IPS-NIHi7 (cell line): ENCODE data around the gene CANT1.

Source experiments
- DNase-seq: peaks from one replicate; pipeline ENCODE4 v3.0.0; 2012; ENCODE audit warnings: mixed read lengths; ENCODE audit errors: extremely low spot score

The CANT1 gene

DNA sequence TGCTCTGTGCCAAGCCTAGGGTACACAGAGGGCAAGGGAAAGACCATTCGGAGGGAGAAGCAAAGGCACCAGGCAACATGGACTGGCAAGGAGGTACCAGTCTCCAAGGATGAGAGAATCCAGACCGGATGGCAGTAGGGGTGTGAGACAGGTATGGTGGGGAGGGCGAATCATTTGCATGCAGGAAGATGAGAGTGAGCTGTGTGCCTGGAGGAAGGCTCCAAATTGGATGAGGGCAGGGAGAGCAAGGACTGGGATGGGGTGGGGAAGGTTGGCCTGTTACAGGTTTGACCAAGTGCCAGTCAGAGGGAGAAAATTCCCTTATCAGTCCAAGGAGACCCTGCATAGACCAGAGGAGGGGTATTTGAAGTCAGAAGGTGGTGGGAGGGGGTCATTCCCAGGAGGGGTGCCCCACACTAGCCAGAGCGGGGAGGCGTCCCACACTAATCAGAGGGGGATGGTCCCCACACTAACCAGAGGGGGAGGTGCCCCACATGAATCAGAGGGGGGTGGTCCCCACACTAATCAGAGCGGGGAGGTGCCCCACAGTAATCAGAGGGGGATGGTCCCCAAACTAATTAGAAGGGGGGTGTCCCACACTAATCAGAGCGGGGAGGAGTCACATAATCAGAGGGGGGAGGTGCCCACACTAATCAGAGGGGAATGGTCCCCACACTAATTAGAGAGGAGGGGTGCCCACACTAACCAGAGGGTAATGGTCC, 737 bp downstream of the CANT1 start:
- no peak for DNase-seq

GRCh38 chr17:79007504-79008381, 1.8 kb downstream of the CANT1 start:
- no peak for DNase-seq

DNA sequence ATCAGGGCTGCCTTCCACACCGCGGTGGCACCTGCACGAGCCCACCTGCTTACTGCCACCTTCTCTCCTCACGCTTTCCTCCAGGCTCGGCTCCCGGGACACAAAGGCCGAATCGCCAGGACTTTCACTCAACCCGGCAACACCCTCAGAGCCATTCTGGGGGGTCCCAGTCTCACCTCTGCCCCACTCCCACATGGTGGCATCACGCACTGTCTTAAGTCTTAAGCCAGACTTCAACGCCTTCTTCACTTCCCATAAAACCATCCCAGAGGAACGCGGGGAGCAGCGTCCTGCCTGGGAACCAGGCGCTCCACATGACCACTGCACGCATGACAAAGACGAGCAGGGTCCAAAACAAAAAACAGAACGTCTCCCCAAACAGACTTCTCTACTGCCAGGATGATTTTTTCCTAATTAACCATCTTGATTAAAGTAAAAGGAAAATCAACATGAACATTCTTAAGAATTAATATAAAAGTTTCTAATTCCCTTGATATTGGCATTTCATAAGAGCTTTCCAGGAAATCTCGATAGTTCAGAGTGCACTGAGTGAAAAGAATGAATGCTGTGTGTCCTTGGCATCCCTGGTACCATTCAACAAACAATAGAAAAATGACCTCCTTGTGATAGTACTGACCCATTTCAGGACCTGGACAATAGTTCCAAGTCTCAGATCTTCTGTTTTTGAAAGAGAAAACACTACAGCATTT, 2.6 kb downstream of the CANT1 start:
- no peak for DNase-seq

- no peak for DNase-seq
These were observed 3.5 kb downstream of the CANT1 start for GRCh38 chr17:79006046-79006445.

DNA sequence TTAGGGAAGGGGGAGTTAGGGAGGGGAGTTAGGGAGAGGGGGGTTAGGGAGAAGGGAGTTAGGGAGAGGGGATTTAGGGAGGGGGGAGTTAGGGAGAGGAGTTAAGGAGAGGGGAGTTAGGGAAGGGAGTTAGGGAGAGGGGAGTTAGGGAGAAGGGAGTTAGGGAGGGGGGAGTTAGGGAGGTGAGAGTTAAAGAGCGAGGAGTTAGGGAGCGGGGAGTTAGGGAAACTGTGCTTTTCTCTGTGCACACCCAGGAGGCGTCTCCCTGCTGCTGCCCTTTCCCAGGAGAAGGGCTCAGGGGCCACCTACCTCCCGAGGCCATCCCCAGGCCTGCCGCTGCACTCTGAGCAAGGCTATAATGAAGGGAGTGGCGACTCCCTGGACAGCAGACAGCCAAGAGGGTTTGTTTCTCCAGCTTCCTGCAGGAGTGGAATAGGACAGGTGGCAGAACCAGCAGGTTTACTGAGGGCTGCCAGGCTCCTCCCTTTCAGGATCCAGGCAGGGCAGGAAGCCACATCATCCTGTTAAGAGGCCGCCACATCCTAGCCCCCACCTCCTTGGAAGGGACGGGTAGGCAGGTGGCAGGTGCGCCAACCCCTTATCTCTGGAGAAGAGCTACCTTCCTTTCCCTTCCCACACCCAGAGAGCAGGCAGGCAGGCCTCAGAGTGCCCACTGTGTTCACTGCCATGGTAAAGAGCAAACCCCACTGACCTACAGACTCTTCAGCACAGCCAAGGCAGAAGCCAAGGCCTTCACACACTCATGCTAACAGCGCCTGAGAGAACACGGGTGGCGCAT, 4.3 kb downstream of the CANT1 start:
- DNase-seq = no peak

GRCh38 chr17:79003661-79004411, 5.7 kb downstream of the CANT1 start:
- DNase-seq = no peak

DNA sequence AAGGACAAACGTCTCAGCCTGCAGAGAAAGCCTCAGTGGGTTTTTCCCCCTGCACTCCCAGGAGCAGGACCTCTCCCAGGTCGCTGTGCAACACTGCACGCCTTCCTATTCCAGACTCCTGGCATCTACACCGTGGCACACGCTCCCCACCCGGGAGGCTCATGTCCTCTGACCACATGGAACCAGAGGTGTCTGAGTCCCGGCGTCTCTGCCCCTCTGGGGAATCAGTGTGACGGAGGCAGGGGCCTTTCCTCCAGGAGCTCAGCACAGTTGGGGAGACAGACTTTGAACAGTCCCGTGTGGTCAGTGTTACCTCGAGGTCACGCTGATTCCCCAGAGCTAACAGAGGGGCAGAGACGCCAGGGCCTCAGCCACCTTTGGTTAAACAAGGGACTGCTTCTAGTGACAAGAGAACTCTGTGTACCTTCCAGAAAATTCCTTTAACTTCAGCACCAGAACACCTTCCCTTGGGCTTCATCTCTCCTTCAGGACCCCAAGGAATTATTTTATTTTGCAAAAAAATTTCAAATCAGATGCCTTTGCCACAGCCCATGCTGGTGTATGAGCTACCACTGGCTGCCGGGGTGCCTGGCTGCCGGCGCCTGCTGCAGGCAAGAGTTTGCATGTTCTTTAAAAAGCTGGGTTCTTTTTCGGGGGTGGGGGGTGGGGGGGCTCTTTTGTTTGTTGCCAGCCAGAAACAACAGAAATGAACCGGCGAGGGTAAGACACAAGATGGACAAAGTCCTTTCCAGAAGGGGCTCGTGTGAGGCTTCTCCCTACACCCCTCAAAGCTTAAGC, 6.6 kb downstream of the CANT1 start:
- no peak for DNase-seq

DNA sequence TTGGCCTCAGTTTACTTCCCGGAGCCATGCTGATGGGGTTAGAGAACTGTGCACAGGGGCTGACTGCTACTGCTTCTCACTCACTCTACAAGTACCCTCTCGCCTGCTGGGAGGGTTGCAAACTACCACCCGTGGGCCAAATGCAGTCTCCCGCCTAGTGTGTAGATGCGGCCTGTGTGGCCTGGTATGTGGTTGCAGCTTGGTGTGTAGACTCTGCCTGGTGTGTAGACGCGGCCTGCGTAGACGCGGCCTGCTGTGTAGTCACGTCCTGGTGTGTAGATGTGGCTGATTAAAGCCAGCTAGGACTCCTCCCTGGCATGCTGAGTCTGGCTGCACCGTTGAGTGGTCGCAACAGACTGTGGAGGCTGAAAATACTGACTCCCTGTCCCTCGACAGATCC, 7.3 kb downstream of the CANT1 start:
- DNase-seq = no peak

DNA sequence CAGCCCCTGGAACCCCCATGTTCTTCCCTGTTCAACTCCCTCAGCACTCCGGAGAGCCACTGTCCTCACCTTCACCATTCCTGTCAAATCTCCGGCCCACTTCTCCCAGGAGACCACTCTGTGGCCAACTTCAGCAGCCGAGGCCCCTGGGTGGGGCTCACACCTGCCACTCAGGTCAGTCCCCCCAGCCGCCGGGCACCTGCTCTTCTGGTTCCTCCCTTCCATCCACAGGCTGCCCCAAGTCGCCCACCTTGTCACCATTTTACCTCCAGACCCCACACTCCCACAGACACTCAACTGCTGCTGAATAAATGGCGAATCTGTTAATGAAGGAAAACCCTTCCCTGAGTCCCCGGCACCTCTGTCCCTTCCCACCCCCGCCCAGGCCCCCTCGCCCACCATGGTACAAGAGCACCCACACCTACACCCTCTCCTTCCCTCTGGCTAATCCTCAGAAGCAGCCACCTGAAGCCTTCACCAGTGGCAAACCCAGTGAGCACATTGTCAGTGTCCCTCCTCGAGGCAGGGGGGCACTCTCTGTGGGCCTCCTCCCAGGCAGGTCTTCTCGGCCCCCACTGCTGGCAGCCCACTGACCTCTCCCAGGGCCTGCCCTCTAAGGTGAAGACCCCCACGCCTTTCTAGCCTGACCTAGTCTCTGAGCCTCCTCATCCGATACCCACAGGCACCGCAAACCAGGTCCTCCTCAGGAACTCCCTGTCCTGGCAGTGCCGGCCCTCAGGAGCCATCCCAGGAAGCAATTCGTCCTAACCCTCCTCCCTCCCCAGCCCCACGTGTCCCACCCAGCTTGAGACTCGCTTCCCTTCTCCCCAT, 8.2 kb downstream of the CANT1 start:
- DNase-seq = no peak

DNA sequence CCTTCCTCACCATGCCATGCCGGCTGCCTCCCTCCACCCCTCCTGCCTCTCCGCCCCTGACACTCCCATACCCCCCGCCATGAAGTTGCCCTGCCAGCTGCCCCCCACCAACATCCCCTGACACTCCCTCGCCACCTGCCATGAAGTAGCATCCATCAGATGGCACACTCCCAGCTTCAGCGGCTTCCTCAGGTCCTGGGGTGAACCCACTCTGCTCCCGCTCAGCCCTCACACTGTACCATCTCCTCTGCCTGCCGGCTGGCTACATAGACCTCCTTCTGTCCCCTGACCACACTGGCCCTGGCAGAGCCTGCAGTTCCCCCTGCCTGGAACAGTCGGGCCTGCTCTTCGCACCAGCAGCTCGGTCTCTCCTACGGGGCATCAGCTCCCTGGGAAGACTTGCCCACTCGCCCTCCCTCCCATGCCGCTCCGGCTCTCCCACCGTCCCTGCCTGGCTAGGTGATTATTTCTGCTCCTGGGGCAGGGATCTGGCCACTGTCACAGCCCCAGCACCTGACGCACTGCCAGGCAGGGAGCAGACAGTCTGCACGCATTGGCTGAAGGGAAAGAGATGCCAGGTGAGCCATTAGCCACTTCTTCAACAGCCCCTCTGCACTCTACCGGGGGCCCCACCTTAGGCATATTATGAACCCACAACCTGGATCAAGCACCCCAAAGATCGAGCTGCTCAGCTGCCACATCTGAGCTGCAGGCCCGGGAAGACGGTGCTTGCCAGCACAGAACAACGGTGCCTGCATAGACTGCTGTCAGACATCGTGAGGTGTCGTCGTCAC, 9.0 kb downstream of the CANT1 start:
- DNase-seq = no peak

DNA sequence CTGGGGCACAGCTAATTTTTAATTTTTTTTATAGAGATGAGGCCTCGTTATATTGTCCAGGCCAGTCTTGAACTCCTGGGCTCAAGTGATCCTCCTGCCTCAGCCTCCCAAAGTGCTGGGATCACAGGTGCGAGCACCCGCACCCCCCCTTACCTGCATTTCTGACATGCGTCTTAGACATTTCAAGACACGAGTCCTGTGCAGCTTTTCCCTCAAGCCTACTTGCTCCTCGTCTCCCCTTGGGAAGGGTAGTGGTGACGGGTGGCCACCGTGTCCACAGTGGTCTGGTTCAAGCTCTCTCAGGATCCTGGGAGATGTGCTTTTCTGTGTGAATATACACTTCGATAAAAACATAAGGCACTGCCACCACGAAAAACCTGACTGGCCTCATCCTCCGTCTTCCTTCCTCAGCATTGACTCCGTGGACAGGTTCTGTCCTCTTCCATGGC, 9.6 kb downstream of the CANT1 start:
- DNase-seq = no peak

DNA sequence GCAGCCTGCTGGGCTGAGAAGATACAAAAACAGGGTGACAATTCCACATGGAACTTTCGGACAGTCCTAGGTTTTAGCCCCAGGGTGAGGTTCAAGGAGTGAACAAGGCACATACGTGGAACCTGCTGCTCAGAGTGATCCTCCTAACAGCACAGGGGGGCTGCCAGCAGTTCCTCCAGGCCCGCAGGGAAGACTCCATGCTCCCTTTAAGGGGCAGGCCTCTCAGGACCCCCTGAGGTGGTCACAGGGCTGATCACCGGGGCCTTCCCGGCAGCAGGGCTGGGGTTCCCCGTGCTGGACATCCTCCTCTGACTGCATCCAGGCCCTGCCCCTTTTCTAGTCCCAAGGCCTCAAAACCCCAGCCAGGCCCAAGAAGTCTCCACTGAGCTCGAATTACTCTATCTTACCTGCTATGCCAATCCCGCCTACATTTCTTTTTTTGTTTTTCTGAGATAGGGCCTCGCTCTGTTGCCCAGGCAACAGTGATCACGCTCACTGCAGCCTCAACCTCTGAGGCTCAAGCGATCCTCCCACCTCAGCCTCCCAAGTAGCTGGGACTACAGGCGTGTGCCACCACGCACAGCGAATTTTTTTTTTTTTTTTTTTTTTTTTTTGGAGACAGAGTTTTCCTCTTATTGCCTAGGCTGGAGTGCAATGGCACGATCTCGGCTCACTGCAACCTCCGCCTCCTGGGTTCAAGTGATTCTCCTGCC, 10.4 kb downstream of the CANT1 start:
- no peak for DNase-seq

- DNase-seq = no peak
These were observed 11.1 kb downstream of the CANT1 start for GRCh38 chr17:78998311-78999055.

DNA sequence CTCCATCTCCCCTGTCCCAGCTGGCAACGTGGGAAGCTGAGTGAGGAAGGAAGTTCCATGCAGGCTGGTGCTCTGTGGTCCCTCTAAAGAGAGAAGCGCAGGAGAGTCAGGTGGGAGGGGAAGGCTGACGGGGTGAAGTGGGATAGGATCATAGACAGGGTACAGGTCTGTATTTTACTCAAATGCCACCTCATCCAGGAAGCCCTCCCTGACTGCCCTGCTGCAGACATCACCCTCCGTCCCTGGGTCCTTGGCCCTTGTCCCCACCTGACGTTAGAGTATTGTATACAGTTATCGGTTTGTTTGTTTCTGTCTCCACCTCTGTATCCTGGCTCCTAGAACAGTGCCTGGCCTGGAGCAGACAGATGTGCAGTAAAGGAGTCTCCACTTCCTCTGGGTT, 11.7 kb downstream of the CANT1 start:
- no peak for DNase-seq

DNA sequence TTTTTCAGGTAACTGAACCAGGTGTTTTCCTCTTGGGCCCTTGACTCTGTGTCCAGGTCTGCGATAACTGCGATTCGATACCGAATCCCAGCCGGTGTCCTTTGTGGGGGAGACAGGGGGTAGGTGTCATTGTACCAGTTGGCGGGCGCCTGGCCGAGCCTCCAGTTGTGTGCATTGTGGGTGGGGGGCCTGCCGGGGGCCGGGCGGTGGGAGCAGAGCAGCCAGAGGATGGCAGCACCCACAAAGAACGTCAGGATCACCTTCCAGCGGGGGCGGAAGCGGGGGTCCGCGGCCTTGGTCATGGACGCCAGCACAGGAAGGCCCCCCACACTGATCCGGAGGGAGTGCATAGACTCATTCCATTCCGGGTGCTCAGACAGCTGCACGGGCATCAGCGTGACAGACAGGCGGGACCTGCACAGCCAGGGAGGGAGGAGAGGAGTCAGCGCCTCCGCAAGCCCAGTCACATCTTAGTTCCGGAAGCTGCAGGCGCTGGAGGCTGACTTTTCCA, 12.3 kb downstream of the CANT1 start:
- no peak for DNase-seq

GRCh38 chr17:78996781-78997201, 12.8 kb downstream of the CANT1 start:
- no peak for DNase-seq
